NCI-H1105 (cell line): ENCODE data around the gene BTBD7.

Experiments used
- DNase-seq: peaks from one replicate; lab custom pipeline; 2025; lab: John Stamatoyannopoulos, UW

Gene BTBD7

GRCh38 chr14:93328546-93328945 lies 4.3 kb downstream of the BTBD7 start:
- DNase-seq, result no peak

DNA sequence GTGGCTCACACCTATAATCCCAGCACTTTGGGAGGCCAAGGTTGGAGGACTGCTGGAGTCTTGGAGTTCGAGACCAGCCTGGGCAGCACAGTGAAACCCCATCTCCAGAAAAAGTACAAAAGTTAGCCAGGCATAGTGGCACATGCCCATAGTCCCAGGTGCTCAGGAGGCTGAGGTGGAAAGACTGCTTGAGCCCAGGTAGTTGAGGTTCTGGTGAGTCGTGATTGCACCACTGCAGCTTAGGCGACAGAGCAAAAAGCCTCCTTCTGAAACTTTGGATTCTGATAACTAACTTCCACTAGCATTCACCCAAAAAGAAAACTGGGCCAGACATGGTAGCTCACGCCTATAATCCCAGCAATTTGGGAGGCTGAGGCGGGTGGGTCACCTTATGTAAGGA lies 6.6 kb downstream of the BTBD7 start:
- no peak for DNase-seq

DNA sequence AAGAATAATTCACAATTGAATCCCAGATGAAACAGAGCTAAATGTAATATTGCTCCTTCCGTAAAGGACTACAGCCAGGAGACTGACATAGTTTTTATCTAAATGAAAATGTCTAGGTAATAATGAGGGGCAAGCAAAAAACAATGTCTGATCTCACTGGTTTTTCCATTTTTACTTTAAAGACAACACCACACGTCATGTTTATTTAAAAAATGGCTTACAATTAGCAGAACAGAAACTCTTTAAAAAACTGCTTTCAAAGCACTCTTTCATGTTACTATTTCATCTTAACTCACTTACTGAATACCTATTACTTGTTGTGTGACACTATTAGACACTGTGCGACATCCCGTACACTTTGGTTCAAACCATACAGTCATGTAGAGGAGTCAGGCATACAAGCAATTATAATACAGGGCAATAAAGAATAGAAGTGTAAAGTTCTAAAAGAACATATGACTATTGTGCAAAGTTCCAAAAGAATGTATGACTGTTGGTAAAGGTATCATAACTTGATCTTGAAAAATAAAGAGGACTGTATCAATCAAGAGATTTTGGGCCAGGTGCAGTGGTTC lies 9.1 kb downstream of the BTBD7 start:
- no peak for DNase-seq

DNA sequence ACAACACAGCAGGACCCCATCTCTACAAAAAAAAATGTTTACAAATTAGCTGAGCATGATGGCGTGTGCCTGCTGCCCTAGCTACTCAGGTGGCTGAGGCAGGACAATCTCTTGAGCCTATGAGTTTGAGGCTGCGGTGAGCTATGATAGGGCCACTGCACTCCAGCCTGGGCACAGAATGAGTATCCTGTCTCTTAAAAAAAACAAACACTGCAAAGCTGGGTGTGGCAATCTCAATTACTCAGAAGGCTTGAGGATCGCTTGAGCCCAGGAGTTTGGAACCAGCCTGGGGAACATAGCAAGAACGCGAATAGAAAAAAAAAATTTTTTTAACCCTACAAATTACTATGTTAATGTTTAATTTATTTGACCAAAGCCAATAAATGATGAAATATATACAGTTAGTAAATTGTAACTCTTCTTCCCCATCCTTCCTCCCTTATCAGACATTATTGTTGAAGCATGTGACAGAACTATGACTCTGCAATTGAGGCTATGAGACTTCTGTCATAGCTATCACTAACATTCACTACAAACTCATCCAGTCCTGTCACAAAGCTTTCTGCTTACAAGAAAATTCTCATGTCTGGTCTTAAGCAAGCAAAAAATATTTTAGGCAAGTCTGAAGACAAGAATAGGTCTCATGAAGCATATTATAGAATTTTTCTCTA lies 9.8 kb downstream of the BTBD7 start:
- no peak for DNase-seq

- no peak for DNase-seq
Observed at GRCh38 chr14:93320489-93320888, 12.3 kb downstream of the BTBD7 start.

DNA sequence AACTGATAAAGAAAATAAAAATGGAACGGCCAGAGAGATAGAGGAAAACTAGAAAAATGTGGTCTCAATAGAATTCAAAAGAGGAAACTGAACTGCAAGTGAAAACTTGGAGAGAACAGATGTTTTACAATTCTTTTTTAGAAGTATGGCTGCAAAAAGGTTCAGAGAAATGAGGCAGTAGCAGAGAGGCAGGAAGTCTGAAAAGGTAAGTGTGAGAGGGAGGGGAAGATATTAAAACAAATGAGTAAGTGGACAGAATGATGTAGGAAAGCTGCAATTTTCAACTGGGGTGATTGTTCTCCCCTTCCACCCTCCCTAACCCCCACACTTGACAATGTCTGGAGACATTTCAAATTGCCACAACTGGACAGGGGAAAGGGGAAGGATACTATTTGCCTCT lies 12.9 kb downstream of the BTBD7 start:
- DNase-seq, result no peak

GRCh38 chr14:93319494-93319893 lies 13.3 kb downstream of the BTBD7 start:
- no peak for DNase-seq

GRCh38 chr14:93318927-93319326 lies 13.9 kb downstream of the BTBD7 start:
- DNase-seq, result no peak

- no peak for DNase-seq
Observed at GRCh38 chr14:93317875-93318807, 14.7 kb downstream of the BTBD7 start.

- no peak for DNase-seq
Observed at GRCh38 chr14:93317210-93317874, 15.5 kb downstream of the BTBD7 start.

DNA sequence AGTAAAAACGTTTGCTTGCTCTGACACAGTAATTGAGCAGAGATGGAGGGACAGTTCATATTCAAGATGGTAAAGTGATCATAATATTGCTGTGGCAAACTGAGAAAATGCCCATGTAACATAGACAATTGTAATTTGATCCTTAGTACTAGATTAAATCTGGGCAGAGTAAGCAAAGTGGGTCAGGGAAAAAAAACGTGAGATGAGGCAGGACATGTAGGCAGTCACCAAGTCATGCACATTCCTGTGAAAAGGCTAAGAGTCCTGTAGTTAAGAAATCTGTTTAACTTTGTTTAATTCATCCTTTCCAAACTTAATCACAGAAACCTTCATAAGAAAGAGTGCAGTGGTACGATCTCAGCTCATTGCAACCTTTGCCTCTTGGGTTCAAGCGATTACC lies 16.1 kb downstream of the BTBD7 start:
- DNase-seq, result no peak

DNA sequence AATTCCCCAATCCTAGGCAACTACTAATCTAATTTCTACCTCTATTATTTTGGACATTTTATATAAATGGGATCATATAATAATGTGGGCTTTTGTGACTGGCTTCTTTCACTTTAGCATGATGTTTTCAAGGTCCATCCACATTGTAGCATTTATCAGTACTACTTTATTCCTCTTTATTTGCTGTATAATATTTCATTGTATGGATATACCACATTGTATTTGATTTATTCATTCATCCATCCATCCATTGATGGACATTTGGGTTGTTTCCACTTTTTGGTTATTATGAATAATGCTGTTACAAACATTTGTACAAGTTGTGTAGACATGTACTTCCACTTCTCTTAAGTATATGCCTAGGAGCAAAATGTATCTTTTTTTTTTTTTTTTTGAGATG lies 17.3 kb downstream of the BTBD7 start:
- no peak for DNase-seq

GRCh38 chr14:93311082-93311481 lies 21.8 kb downstream of the BTBD7 start:
- DNase-seq, result no peak

DNA sequence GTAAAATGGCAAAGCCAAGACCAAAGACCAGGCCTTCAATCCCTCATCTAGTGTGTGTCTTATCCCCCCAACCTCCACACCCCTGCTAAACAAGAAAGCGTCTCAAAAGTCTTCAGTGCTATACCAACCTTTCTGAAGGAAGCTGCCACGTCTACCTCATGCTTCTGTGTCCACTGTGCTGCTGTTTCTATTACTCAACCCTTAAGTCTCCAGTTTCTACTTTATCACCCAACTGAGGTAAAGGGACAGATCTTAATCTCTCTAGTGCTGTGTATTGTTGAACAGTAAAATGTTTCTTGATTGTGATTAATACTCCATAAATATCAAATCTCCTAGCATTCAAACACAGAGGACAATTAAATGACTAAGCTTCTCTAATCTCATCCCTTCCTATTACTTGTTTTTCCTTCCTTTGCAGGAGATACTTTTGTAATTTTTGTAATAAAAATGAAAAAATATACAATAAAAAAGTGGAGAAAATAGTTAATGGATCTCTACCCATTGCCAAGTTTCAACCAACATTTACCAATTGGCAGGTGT lies 23.3 kb downstream of the BTBD7 start:
- no peak for DNase-seq

DNA sequence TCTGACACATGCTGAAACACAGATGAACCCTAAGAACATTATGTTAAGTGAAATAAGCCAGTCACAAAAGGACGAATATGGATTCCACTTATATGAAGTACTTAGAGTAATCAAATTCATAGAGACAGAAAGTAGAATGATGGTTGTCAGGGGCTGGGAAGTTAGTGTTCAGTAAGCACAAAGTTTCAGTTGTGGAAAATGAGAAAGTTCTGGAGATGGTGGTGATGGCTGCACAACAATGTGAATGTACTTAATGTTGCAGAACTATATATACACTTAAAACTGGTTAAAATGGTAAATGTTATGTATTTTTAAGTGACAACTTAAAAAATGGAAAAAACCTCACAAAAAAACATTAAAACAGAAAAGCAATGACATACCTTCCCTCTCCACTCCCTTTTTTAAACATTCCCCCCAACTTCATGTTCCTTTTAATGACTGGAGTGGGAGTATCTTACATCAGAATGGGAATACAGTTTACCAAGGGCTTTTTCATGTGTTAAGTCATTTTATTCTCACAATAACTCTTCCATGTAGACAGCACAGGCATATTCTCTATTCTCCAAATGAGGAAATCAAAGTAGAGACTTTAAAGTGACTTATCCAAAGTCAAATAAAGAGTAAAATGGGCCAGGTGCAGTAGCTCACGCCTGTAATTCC lies 24.0 kb downstream of the BTBD7 start:
- no peak for DNase-seq

GRCh38 chr14:93306812-93307211 lies 26.0 kb downstream of the BTBD7 start:
- no peak for DNase-seq

DNA sequence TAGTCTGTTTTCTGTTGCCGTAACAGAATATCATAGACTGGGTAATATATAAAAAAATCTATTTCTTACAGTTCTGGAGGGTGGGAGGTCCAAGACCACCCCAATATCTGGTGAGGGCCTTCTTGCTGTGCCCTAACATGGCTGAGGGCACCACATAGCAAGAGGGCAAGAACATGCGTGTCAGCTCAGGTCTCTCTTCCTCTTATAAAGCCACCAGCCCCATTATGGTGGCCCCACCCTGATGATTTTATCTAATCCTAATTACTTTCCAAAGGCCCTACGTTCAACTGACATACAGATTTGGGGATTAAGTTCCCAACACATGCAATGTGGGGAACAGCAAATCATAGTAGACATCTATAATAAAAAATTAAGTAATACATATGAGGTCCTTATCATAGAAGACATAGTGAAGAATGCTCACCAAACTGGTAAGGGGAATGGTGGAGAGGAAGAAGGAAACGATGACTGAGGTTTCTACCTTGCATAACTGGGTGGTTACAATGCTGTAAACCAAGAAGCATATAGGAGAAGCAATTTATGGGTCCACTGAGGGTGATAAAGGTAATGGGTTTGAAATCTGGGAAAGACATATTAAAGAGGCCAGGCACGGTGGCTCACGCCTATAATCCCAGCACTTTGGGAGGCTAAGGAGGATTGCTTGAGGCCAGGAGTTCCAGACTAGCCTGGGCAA lies 27.0 kb downstream of the BTBD7 start:
- DNase-seq, result no peak

GRCh38 chr14:93304771-93305170 lies 28.1 kb downstream of the BTBD7 start:
- no peak for DNase-seq

- DNase-seq, result no peak
Observed at GRCh38 chr14:93303659-93304058, 29.2 kb downstream of the BTBD7 start.

- no peak for DNase-seq
Observed at GRCh38 chr14:93302688-93303581, 29.9 kb downstream of the BTBD7 start.
